ENCODE results near the gene DUSP16.
"Not testable (repeated sequence)": the region's sequence is repeated elsewhere in the genome, so short reads cannot be mapped to it uniquely, and the experiment has no call there.

The DUSP16 gene

GRCh38 chr12:12598864-12599263 lies 36.2 kb upstream of the DUSP16 start:
- DNase-seq (ENCODE audit: low read depth in 1 of 2, low spot score in 1 of 2): no peak
- no peak for TF ChIP-seq JUND (IDR thresholded peaks at IDR 0.05; ENCODE audit: low read depth)
- in situ Hi-C loops (cut with HindIII; ENCODE audit: low pct_unique_long_range_greater_than_20kb, low sequenced_read_pairs): no loop called here

GRCh38 chr12:12596598-12596997 lies 33.9 kb upstream of the DUSP16 start:
- in situ Hi-C loops (cut with HindIII; ENCODE audit: low pct_unique_long_range_greater_than_20kb, low sequenced_read_pairs); DNase-seq (ENCODE audit: low read depth in 1 of 2, low spot score in 1 of 2): not testable (repeated sequence)

GRCh38 chr12:12595929-12596328 lies 33.3 kb upstream of the DUSP16 start:
- DNase-seq (ENCODE audit: low read depth in 1 of 2, low spot score in 1 of 2); in situ Hi-C loops (cut with HindIII; ENCODE audit: low pct_unique_long_range_greater_than_20kb, low sequenced_read_pairs): not testable (repeated sequence)

GRCh38 chr12:12592930-12593329 lies 30.3 kb upstream of the DUSP16 start:
- no peak for TF ChIP-seq JUND (IDR thresholded peaks at IDR 0.05; ENCODE audit: low read depth)
- in situ Hi-C loops (cut with HindIII; ENCODE audit: low pct_unique_long_range_greater_than_20kb, low sequenced_read_pairs): no loop called here
- no peak for DNase-seq (ENCODE audit: low read depth in 1 of 2, low spot score in 1 of 2)

GRCh38 chr12:12590961-12591360 lies 28.3 kb upstream of the DUSP16 start:
- in situ Hi-C loops (cut with HindIII; ENCODE audit: low pct_unique_long_range_greater_than_20kb, low sequenced_read_pairs): no loop called here
- no peak for TF ChIP-seq JUND (IDR thresholded peaks at IDR 0.05; ENCODE audit: low read depth)
- no peak for DNase-seq (ENCODE audit: low read depth in 1 of 2, low spot score in 1 of 2)

GRCh38 chr12:12588436-12588835 lies 25.8 kb upstream of the DUSP16 start:
- in situ Hi-C loops (cut with HindIII; ENCODE audit: low pct_unique_long_range_greater_than_20kb, low sequenced_read_pairs); DNase-seq (ENCODE audit: low read depth in 1 of 2, low spot score in 1 of 2): not testable (repeated sequence)

GRCh38 chr12:12587878-12588277 lies 25.2 kb upstream of the DUSP16 start:
- in situ Hi-C loops (cut with HindIII; ENCODE audit: low pct_unique_long_range_greater_than_20kb, low sequenced_read_pairs): no loop called here
- no peak for TF ChIP-seq JUND (IDR thresholded peaks at IDR 0.05; ENCODE audit: low read depth)
- DNase-seq (ENCODE audit: low read depth in 1 of 2, low spot score in 1 of 2): no peak

GRCh38 chr12:12586879-12587675 lies 24.4 kb upstream of the DUSP16 start:
- in situ Hi-C loops (cut with HindIII; ENCODE audit: low pct_unique_long_range_greater_than_20kb, low sequenced_read_pairs): no loop called here
- DNase-seq (ENCODE audit: low read depth in 1 of 2, low spot score in 1 of 2): no peak
- TF ChIP-seq JUND (IDR thresholded peaks at IDR 0.05; ENCODE audit: low read depth): no peak

GRCh38 chr12:12585115-12585863 lies 22.6 kb upstream of the DUSP16 start:
- no peak for TF ChIP-seq JUND (IDR thresholded peaks at IDR 0.05; ENCODE audit: low read depth)
- in situ Hi-C loops (cut with HindIII; ENCODE audit: low pct_unique_long_range_greater_than_20kb, low sequenced_read_pairs): no loop called here
- DNase-seq (ENCODE audit: low read depth in 1 of 2, low spot score in 1 of 2): no peak

GRCh38 chr12:12583510-12584178 lies 21.0 kb upstream of the DUSP16 start:
- DNase-seq (ENCODE audit: low read depth in 1 of 2, low spot score in 1 of 2): no peak
- in situ Hi-C loops (cut with HindIII; ENCODE audit: low pct_unique_long_range_greater_than_20kb, low sequenced_read_pairs): no loop called here
- TF ChIP-seq JUND (IDR thresholded peaks at IDR 0.05; ENCODE audit: low read depth): no peak

GRCh38 chr12:12582895-12583303 lies 20.2 kb upstream of the DUSP16 start:
- TF ChIP-seq JUND (IDR thresholded peaks at IDR 0.05; ENCODE audit: low read depth): peak; percentile 52; the same call in 1 of the 2 replicates
- in situ Hi-C loops (cut with HindIII; ENCODE audit: low pct_unique_long_range_greater_than_20kb, low sequenced_read_pairs): no loop called here
- peak in 1 of 2 experiments; percentile 83 for DNase-seq (ENCODE audit: low read depth in 1 of 2, low spot score in 1 of 2)

- TF ChIP-seq JUND (IDR thresholded peaks at IDR 0.05; ENCODE audit: low read depth): no peak
- in situ Hi-C loops (cut with HindIII; ENCODE audit: low pct_unique_long_range_greater_than_20kb, low sequenced_read_pairs): no loop called here
- DNase-seq (ENCODE audit: low read depth in 1 of 2, low spot score in 1 of 2): no peak
These were observed 19.7 kb upstream of the DUSP16 start for GRCh38 chr12:12582193-12582881.

- in situ Hi-C loops (cut with HindIII; ENCODE audit: low pct_unique_long_range_greater_than_20kb, low sequenced_read_pairs): not testable (repeated sequence)
These were observed 18.1 kb upstream of the DUSP16 start for GRCh38 chr12:12580716-12581115.

More at GRCh38 chr12:12580716-12581115, 18.1 kb upstream of the DUSP16 start:
- not testable (repeated sequence) for DNase-seq (ENCODE audit: low read depth in 1 of 2, low spot score in 1 of 2)

Measured in T47D (cell line).